H1 (cell line): ENCODE results near the gene LEMD1. TPM values are rescaled to one million over a fixed set of nuclear protein-coding genes. Genes with fewer than 3 reads are reported as not detected.

ENCODE experiments used
- CTCF ChIA-PET: fragments of 300-600 bp; sonication (Branson Sonifier 250); formaldehyde crosslinking; loops from one replicate; lab custom pipeline; 2021; ENCODE audit not compliant: partially characterized antibody; lab: Charles Lee
- POLR2A ChIA-PET: fragments of 300-600 bp; sonication (Branson Sonifier 250); formaldehyde crosslinking; loops from one replicate; lab custom pipeline; 2021; ENCODE audit warnings: inconsistent platforms; ENCODE audit not compliant: partially characterized antibody; lab: Charles Lee
- DNase-seq, 2 experiments: peaks; one replicate each; pipeline versions ENCODE4 v3.0.0 to v3.0.0-alpha.2; 2010 to 2022; ENCODE audit warnings: low spot score in 2 of 2, low read depth in 1 of 2, mixed read lengths in 1 of 2
- FAIRE-seq: peaks from 2 replicates; lab custom pipeline; 2011; peaks lifted over from hg19 to GRCh38; lab: Jason Lieb, UNC
- H2AFZ ChIP-seq: 2 replicates; pipeline ENCODE4 v1.8.1; 2012; ENCODE audit warnings: low read length, inconsistent platforms
- H2AK5ac ChIP-seq: 2 replicates; pipeline ENCODE4 v1.6.1; 2013; ENCODE audit warnings: low read depth, low read length
- H2BK120ac ChIP-seq: replicated peaks from 2 replicates; pipeline ENCODE3; 2013; ENCODE audit warnings: low read depth, low read length, inconsistent platforms
- H2BK12ac ChIP-seq: 2 replicates; pipeline ENCODE4 v1.6.1; 2013; ENCODE audit warnings: low read depth, low read length
- H2BK15ac ChIP-seq: 2 replicates; pipeline ENCODE4 v1.6.1; 2013; ENCODE audit warnings: low read length
- H2BK20ac ChIP-seq: 2 replicates; pipeline ENCODE4 v1.6.1; 2013; ENCODE audit warnings: low read length
- H2BK5ac ChIP-seq: 2 replicates; pipeline ENCODE4 v1.6.1; 2013; ENCODE audit warnings: low read depth, low read length
- H3K14ac ChIP-seq: 2 replicates; pipeline ENCODE4 v1.6.1; 2013; ENCODE audit warnings: inconsistent platforms; ENCODE audit not compliant: insufficient read length
- H3K18ac ChIP-seq: 2 replicates; pipeline ENCODE4 v1.6.1; 2013; ENCODE audit warnings: low read length; ENCODE audit errors: extremely low read depth
- H3K23ac ChIP-seq: 2 replicates; pipeline ENCODE4 v1.6.1; 2013; ENCODE audit warnings: inconsistent platforms; ENCODE audit not compliant: insufficient read length
- H3K23me2 ChIP-seq: 2 replicates; pipeline ENCODE4 v1.6.1; 2013; ENCODE audit warnings: low read depth, low read length
- H3K27ac ChIP-seq: 2 replicates; pipeline ENCODE4 v1.6.1; 2011; ENCODE audit warnings: low read depth, low read length, inconsistent platforms
- H3K27me3 ChIP-seq, 4 experiments: replicated peaks in 1 of 4; 1 replicate in 1 of 4; 2 replicates in 3 of 4; pipeline versions ENCODE4 v1.6.1 to v1.8.1; 2011 to 2013; ENCODE audit warnings: low read length in 3 of 4, mild to moderate bottlenecking in 3 of 4, inconsistent platforms in 2 of 4, mixed read lengths in 2 of 4, moderate library complexity in 1 of 4; ENCODE audit not compliant: control insufficient read depth in 3 of 4, insufficient read depth in 3 of 4; ENCODE audit errors: extremely low read depth in 1 of 4
- H3K36me3 ChIP-seq, 4 experiments: 2 replicates each; pipeline versions ENCODE4 v1.6.1 to v1.8.1; 2011 to 2013; ENCODE audit warnings: mild to moderate bottlenecking in 4 of 4, low read length in 3 of 4, moderate library complexity in 2 of 4, control low read depth in 1 of 4, inconsistent platforms in 1 of 4; ENCODE audit not compliant: insufficient read depth in 4 of 4, control insufficient read depth in 2 of 4
- H3K4ac ChIP-seq: replicated peaks from 2 replicates; pipeline ENCODE3; 2013; ENCODE audit warnings: low read length, low read depth, mixed read lengths, inconsistent platforms; ENCODE audit not compliant: insufficient read length
- H3K4me1 ChIP-seq, 4 experiments: replicated peaks in 1 of 4; 1 replicate in 1 of 4; 2 replicates in 3 of 4; pipeline versions ENCODE4 v1.6.1 to v1.8.1; 2011 to 2013; ENCODE audit warnings: low read length in 3 of 4, inconsistent platforms in 2 of 4, mixed read lengths in 1 of 4; ENCODE audit not compliant: insufficient read depth in 4 of 4, control insufficient read depth in 3 of 4
- H3K4me2 ChIP-seq, 2 experiments: 2 replicates each; pipeline versions ENCODE4 v1.6.1 to v1.8.1; 2011 to 2013; ENCODE audit warnings: low read depth in 2 of 2, low read length in 2 of 2, control low read depth in 1 of 2, inconsistent platforms in 1 of 2, mild to moderate bottlenecking in 1 of 2; ENCODE audit not compliant: insufficient read depth in 1 of 2
- H3K4me3 ChIP-seq, 4 experiments: fragments of 200-600, 300-600 bp in 1 of 4; sonication (generic), shearing (Covaris generic), sonication (Bioruptor Twin) in 1 of 4; 2 replicates each; pipeline versions ENCODE4 v1.5.1 to v1.8.1; 2011 to 2016; ENCODE audit warnings: low read length in 4 of 4, low read depth in 3 of 4, control low read depth in 2 of 4, inconsistent platforms in 2 of 4, mild to moderate bottlenecking in 2 of 4, mixed read lengths in 1 of 4, moderate library complexity in 1 of 4; ENCODE audit not compliant: insufficient read depth in 2 of 4; ENCODE audit errors: extremely low read depth in 1 of 4
- H3K56ac ChIP-seq: replicated peaks from 2 replicates; pipeline ENCODE3; 2013; ENCODE audit warnings: low read depth, mild to moderate bottlenecking, mixed read lengths, low read length, inconsistent platforms; ENCODE audit not compliant: insufficient read length
- H3K79me1 ChIP-seq: 2 replicates; pipeline ENCODE4 v1.6.1; 2013; ENCODE audit warnings: low read depth, low read length, control low read depth
- H3K79me2 ChIP-seq, 2 experiments: 2 replicates each; pipeline versions ENCODE4 v1.6.1 to v1.8.1; 2012 to 2013; ENCODE audit warnings: low read length in 2 of 2, mild to moderate bottlenecking in 2 of 2, inconsistent platforms in 1 of 2; ENCODE audit not compliant: insufficient read depth in 2 of 2, control insufficient read depth in 1 of 2
- H3K9ac ChIP-seq, 4 experiments: replicated peaks in 1 of 4; 1 replicate in 1 of 4; 2 replicates in 3 of 4; pipeline versions ENCODE4 v1.6.1 to v1.8.1; 2011 to 2013; ENCODE audit warnings: low read depth in 3 of 4, low read length in 3 of 4, control low read depth in 2 of 4, mild to moderate bottlenecking in 2 of 4, moderate library complexity in 2 of 4, inconsistent platforms in 1 of 4; ENCODE audit errors: extremely low read depth in 1 of 4
- H3K9me3 ChIP-seq, 2 experiments: 2 replicates each; pipeline versions ENCODE4 v1.6.1 to v1.8.1; 2012 to 2013; ENCODE audit warnings: mild to moderate bottlenecking in 2 of 2, moderate library complexity in 2 of 2, control low read depth in 1 of 2, inconsistent platforms in 1 of 2, low read depth in 1 of 2, low read length in 1 of 2, mixed read lengths in 1 of 2; ENCODE audit not compliant: insufficient read depth in 2 of 2
- H4K20me1 ChIP-seq, 2 experiments: replicated peaks in 1 of 2; 2 replicates each; pipeline versions ENCODE3 to v1.8.1; 2011 to 2013; ENCODE audit warnings: inconsistent platforms in 2 of 2, low read length in 2 of 2, mild to moderate bottlenecking in 1 of 2; ENCODE audit not compliant: insufficient read depth in 2 of 2, control insufficient read depth in 1 of 2
- H4K5ac ChIP-seq: 2 replicates; pipeline ENCODE4 v1.6.1; 2013; ENCODE audit warnings: low read length, low read depth, mixed read lengths, inconsistent platforms; ENCODE audit not compliant: insufficient read length
- H4K8ac ChIP-seq: 2 replicates; pipeline ENCODE4 v1.8.0; 2013; ENCODE audit warnings: mild to moderate bottlenecking, moderate library complexity, low read length, inconsistent platforms; ENCODE audit not compliant: insufficient read depth; ENCODE audit errors: extremely low read depth
- H4K91ac ChIP-seq: replicated peaks from 2 replicates; pipeline ENCODE3; 2013; ENCODE audit warnings: low read length, mixed read lengths, inconsistent platforms; ENCODE audit not compliant: insufficient read length
- ATF3 ChIP-seq: IDR thresholded peaks from 2 replicates; pipeline ENCODE4 v1.6.1; 2011; ENCODE audit warnings: low read depth, mild to moderate bottlenecking, low read length; ENCODE audit not compliant: insufficient read depth
- CHD2 ChIP-seq: IDR thresholded peaks from 2 replicates; pipeline ENCODE4 v1.6.1; 2012; ENCODE audit warnings: low read length, improper control_type of control experiment
- EGR1 ChIP-seq: IDR thresholded peaks from 2 replicates; pipeline ENCODE4 v1.6.1; 2011; ENCODE audit warnings: low read depth, low read length, borderline replicate concordance
- POU5F1 ChIP-seq: IDR thresholded peaks from 2 replicates; pipeline ENCODE4 v1.6.1; 2011; ENCODE audit warnings: low read depth, mild to moderate bottlenecking, low read length, moderate library complexity
- TAF7 ChIP-seq: optimal IDR thresholded peaks from 2 replicates; pipeline ENCODE3; 2011; ENCODE audit warnings: low read depth, mild to moderate bottlenecking, inconsistent platforms, low read length, moderate library complexity, borderline replicate concordance
- WGBS, 2 experiments: shearing (Covaris generic) in 1 of 2; methylation state at CpG; one replicate each; pipeline versions ENCODE4 v1.1.6 to v1.1.7; 2013 to 2015; ENCODE audit warnings: low lambda C conversion rate in 2 of 2, mixed read lengths in 2 of 2, inconsistent platforms in 1 of 2, low coverage in 1 of 2, missing lambda C conversion rate in 1 of 2; ENCODE audit not compliant: insufficient replicate concordance in 2 of 2, insufficient coverage in 1 of 2, insufficient read length in 1 of 2; ENCODE audit errors: extremely low coverage in 1 of 2, missing lambda C conversion rate in 1 of 2; 5-methylcytosine and 5-hydroxymethylcytosine counted together
- polyA plus RNA-seq, 7 experiments: library from polyadenylated mRNA; depleted of rRNA in 3 of 7; stranded (reverse) in 5 of 7; unstranded in 2 of 7; fragments of >200 nt in 5 of 7; fragments of 200-250 nt in 2 of 7; gene quantifications; 1 replicate in 5 of 7; 2 replicates in 1 of 7; 4 replicates in 1 of 7; pipeline versions ENCODE4 v1.2.1 to v1.2.3, GENCODE V29; 2011 to 2013; ENCODE audit warnings: missing spikeins in 2 of 7, mixed read lengths in 2 of 7
- total RNA-seq: library from RNA; stranded (reverse); fragmentation: NEBNext Ultra II Directional; extraction: Animal tissue kit (Norgen Biotek cat#: 25700); gene quantifications from 2 replicates; pipeline ENCODE4 v1.2.1, GENCODE V29; 2021

LEMD1 gene
- total and polyA plus RNA-seq, 2 of the 8 experiments (the other 6 are each of a cell fraction or from before 2014, with no cell fraction given), result 10.0 to 10.5 TPM

GRCh38 chr1:205398586-205398985 is 23.3 kb downstream of the LEMD1 start:
- H4K91ac ChIP-seq, result no peak overlapping the region
- ChIA-PET CTCF (interaction anchor here (0.5 to 5.8 kb wide), 10 partner anchors 11 to 124 kb away, joined by 3 to 98 read pairs (median 12); no protein-coding TSS in a partner anchor), POLR2A (no interaction called here)
- no peak for FAIRE-seq
- no peak overlapping the region for H3K18ac ChIP-seq
- H4K8ac ChIP-seq, result no peak overlapping the region
- H3K27me3 ChIP-seq, result no peaks in the 10 kb centered on the region
- H4K20me1 ChIP-seq, result no peaks in the 10 kb centered on the region
- H3K4me3 ChIP-seq, result no peak overlapping the region
- H3K23ac ChIP-seq, result no peak overlapping the region
- no peak overlapping the region for H3K4me2 ChIP-seq
- no peak overlapping the region for H4K5ac ChIP-seq
- H3K79me2 ChIP-seq, result no peaks in the 10 kb centered on the region
- no peak overlapping the region for H2BK20ac ChIP-seq
- H3K4ac ChIP-seq, result no peak overlapping the region
- no peak for DNase-seq
- no peak overlapping the region for H2BK120ac ChIP-seq
- H3K9me3 ChIP-seq, result no peaks in the 10 kb centered on the region
- no peaks in the 10 kb centered on the region for H3K23me2 ChIP-seq
- 89% methylated on average over 4 of the region's 4 CpGs; no CpG with 5 or more reads in 1 of the 2 experiments for WGBS, 2 experiments
- no peak overlapping the region for H2BK15ac ChIP-seq
- no peak overlapping the region for H3K27ac ChIP-seq
- H3K9ac ChIP-seq, result no peak overlapping the region
- H2AFZ ChIP-seq, result no peak overlapping the region
- TF ChIP-seq TAF7 (no peak), ATF3 (no peak), EGR1 (no peak), POU5F1 (no peak), CHD2 (no peak)
- TF ChIP-seq, all 59 proteins: peak for 0
- Histone ChIP-seq H2AK5ac (no peak overlapping the region), H3K14ac (no peak overlapping the region), H3K56ac (no peak overlapping the region), H2BK5ac (no peak overlapping the region), H2BK12ac (no peak overlapping the region), H3K4me1 (no peaks in the 10 kb centered on the region), H3K36me3 (no peaks in the 10 kb centered on the region), H3K79me1 (no peaks in the 10 kb centered on the region)
